GM12878 (cell line): ENCODE measurements around the gene MELTF. TPM values are rescaled to one million over a fixed set of nuclear protein-coding genes. Genes with fewer than 3 reads are reported as not detected.

Source experiments
- ATAC-seq: fragments of 200-7000 bp; cut with Tn5 transposase; 3 replicates; pipeline ENCODE4 v1.9.1; 2020; ENCODE audit warnings: mild to moderate bottlenecking, moderate library complexity
- BruUV-seq: library from RNA; stranded (reverse); fragments of 400-500 nt; replicated peaks from 2 replicates; lab custom pipeline; 2021; lab: Mats Ljungman, UMichigan
- CTCF ChIA-PET: fragments of 300-600 bp; sonication (Branson Sonifier 250); formaldehyde crosslinking; extraction: SDS; loops from one replicate; lab custom pipeline; 2021; ENCODE audit warnings: inconsistent platforms; lab: Yijun Ruan, JAX
- POLR2A ChIA-PET: fragments of 350-600 bp; formaldehyde crosslinking; extraction: SDS; loops from one replicate; lab custom pipeline; 2021; ENCODE audit warnings: inconsistent platforms; lab: Charles Lee
- RAD21 ChIA-PET: fragments of 300-600 bp; sonication (Branson Sonifier 250); formaldehyde crosslinking; loops from one replicate; lab custom pipeline; 2023; ENCODE audit warnings: antibody characterized with exemption; ENCODE audit not compliant: unreplicated experiment; lab: Charles Lee
- SMC1A ChIA-PET: fragments of 300-600 bp; sonication (Branson Sonifier 250); formaldehyde crosslinking; loops from one replicate; lab custom pipeline; 2023; ENCODE audit not compliant: unreplicated experiment, uncharacterized antibody; lab: Charles Lee
- DNase-seq: peaks from one replicate; pipeline ENCODE4 v3.0.0-alpha.2; 2011; ENCODE audit warnings: low read depth, low spot score
- FAIRE-seq: peaks from 3 replicates; lab custom pipeline; 2011; peaks lifted over from hg19 to GRCh38; lab: Jason Lieb, UNC
- H2AFZ ChIP-seq: 2 replicates; pipeline ENCODE4 v1.6.0; 2011; ENCODE audit warnings: low read depth, low read length, control low read depth; ENCODE audit not compliant: control insufficient read depth
- H3K27ac ChIP-seq: 2 replicates; pipeline ENCODE4 v1.5.1; 2011; ENCODE audit warnings: control low read depth; ENCODE audit not compliant: control insufficient read depth, insufficient read depth
- H3K27me3 ChIP-seq, 2 experiments: replicated peaks in 1 of 2; 2 replicates each; pipeline versions ENCODE4 v1.6.0 to v1.6.1; 2011; ENCODE audit warnings: low read length in 1 of 2; ENCODE audit not compliant: control insufficient read depth in 2 of 2, insufficient read depth in 2 of 2
- H3K36me3 ChIP-seq, 2 experiments: 2 replicates each; pipeline ENCODE4 v1.5.1; 2011; ENCODE audit warnings: low read length in 1 of 2; ENCODE audit not compliant: control insufficient read depth in 2 of 2, insufficient read depth in 2 of 2
- H3K4me1 ChIP-seq: 2 replicates; pipeline ENCODE4 v1.6.1; 2011; ENCODE audit warnings: mild to moderate bottlenecking, low read length, moderate library complexity, mixed read lengths; ENCODE audit not compliant: control insufficient read depth, insufficient read depth
- H3K4me2 ChIP-seq: 2 replicates; pipeline ENCODE4 v1.6.0; 2011; ENCODE audit warnings: control low read depth; ENCODE audit not compliant: control insufficient read depth, insufficient read depth
- H3K4me3 ChIP-seq: fragments of 200-600 bp; sonication (generic); 2 replicates; pipeline ENCODE4 v1.5.1; 2016
- H3K79me2 ChIP-seq: 2 replicates; pipeline ENCODE4 v1.6.0; 2011; ENCODE audit warnings: low read length; ENCODE audit not compliant: control insufficient read depth, insufficient read depth
- H3K9ac ChIP-seq: 2 replicates; pipeline ENCODE4 v1.8.0; 2011; ENCODE audit warnings: low read length, control low read depth, mixed read lengths; ENCODE audit not compliant: control insufficient read depth, insufficient read depth
- H3K9me3 ChIP-seq: replicated peaks from 3 replicates; pipeline ENCODE4 v1.5.1; 2011; ENCODE audit warnings: mild to moderate bottlenecking, low read length; ENCODE audit not compliant: control insufficient read depth, insufficient read depth
- H4K20me1 ChIP-seq: 2 replicates; pipeline ENCODE4 v1.6.0; 2011; ENCODE audit not compliant: control insufficient read depth, insufficient read depth
- CEBPB ChIP-seq, 2 experiments: fragments of 150-350 bp in 1 of 2; IDR thresholded peaks; 2 replicates each; pipeline ENCODE4 v1.6.1; 2012 to 2014; ENCODE audit warnings: low read depth in 2 of 2, low read length in 2 of 2, borderline replicate concordance in 1 of 2, inconsistent platforms in 1 of 2
- LARP7 ChIP-seq: fragments of 450-650 bp; IDR thresholded peaks from 2 replicates; pipeline ENCODE4 v1.6.1; 2017; ENCODE audit warnings: mild to moderate bottlenecking
- POLR2A ChIP-seq: IDR thresholded peaks from 2 replicates; pipeline ENCODE4 v1.6.1; 2011; ENCODE audit warnings: low read depth, mild to moderate bottlenecking, low read length
- POLR2AphosphoS2 ChIP-seq: IDR thresholded peaks from 2 replicates; pipeline ENCODE4 v1.6.1; 2011; ENCODE audit warnings: low read depth, mild to moderate bottlenecking, low read length, improper control_type of control experiment, moderate library complexity
- RAD21 ChIP-seq: IDR thresholded peaks from 2 replicates; pipeline ENCODE4 v1.6.1; 2011; ENCODE audit warnings: mild to moderate bottlenecking, low read depth, low read length, moderate library complexity; ENCODE audit not compliant: insufficient read depth
- SIX5 ChIP-seq: IDR thresholded peaks from 2 replicates; pipeline ENCODE4 v1.6.1; 2011; ENCODE audit warnings: mild to moderate bottlenecking, low read depth, low read length, moderate library complexity; ENCODE audit not compliant: severe bottlenecking
- TCF3 ChIP-seq: IDR thresholded peaks from 2 replicates; pipeline ENCODE4 v1.6.1; 2012; ENCODE audit warnings: low read depth, mild to moderate bottlenecking, low read length, borderline replicate concordance; ENCODE audit not compliant: insufficient read depth
- WGBS: methylation state at CpG from one replicate; pipeline ENCODE4 v1.1.6; 2016; ENCODE audit warnings: low lambda C conversion rate; ENCODE audit not compliant: insufficient replicate concordance, insufficient coverage; ENCODE audit errors: missing lambda C conversion rate; 5-methylcytosine and 5-hydroxymethylcytosine counted together
- in situ Hi-C: fragments of 300-500 bp; cut with MboI; formaldehyde crosslinking; loops from 9 replicates; pipeline ENCODE4 v1.14.3; 2018; ENCODE audit warnings: mixed read lengths
- intact Hi-C: fragments of 100-400 bp; cut with micrococcal nuclease; formaldehyde crosslinking; loops from one replicate; pipeline ENCODE4 v1.14.2; 2022; ENCODE audit not compliant: unreplicated experiment
- polyA plus RNA-seq, 11 experiments: library from polyadenylated mRNA; depleted of rRNA in 4 of 11; unstranded in 6 of 11; stranded (reverse) in 5 of 11; fragments of >200 nt; fragmentation: Nextera tagmentation in 4 of 11; fragmentation: Illumina TruSeq in 1 of 11; extraction: Ambion mirVana in 4 of 11; extraction: Trizol in 1 of 11; gene quantifications; 1 replicate in 1 of 11; 2 replicates in 10 of 11; pipeline versions ENCODE4 v1.2.1 to v1.2.3, GENCODE V29; 2011 to 2016; ENCODE audit warnings: inconsistent platforms in 2 of 11, missing spikeins in 2 of 11, low read depth in 1 of 11
- total RNA-seq, 4 experiments: library from RNA; depleted of rRNA in 3 of 4; stranded (reverse); fragments of >200 nt in 3 of 4; fragmentation: Illumina TruSeq in 1 of 4; extraction: Trizol in 1 of 4; gene quantifications; 2 replicates each; pipeline versions ENCODE4 v1.2.1 to v1.2.3, GENCODE V29; 2013 to 2021

MELTF gene
- total and polyA plus RNA-seq, 10 of the 15 experiments (the other 5 are each of a cell fraction or from before 2014, with no cell fraction given): 0.55 to 49.1 (median 11.1) TPM

DNA sequence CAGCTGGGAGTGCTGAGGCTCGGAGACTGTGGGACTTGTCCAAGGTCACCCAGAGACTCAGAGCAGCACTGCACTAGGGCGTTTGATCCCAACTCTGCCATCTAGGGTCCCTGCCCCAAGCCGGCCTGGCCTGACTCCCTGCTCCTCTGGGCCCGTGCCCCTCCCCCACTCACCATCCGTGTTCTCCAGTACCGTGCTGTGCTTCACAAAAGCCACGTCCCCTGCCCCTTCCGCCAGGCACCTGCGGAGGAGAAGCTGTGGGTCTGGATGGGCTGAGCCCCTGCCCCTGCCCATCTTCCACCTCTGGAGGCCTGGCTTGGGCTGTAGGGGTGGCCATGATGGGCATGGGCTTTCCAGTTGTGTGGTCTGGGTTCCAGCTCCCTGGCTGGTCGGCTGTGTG, 8.4 kb downstream of the MELTF start:
- CTCF ChIA-PET: interaction anchor here (1.0 to 2.6 kb wide), 6 partner anchors 8 to 46 kb away, joined by 3 to 12 read pairs (median 4); partner anchors contain the start of gene MELTF
- TF ChIP-seq SIX5 (no peak), POLR2A (peak; percentile 51; the same call in 1 of the 2 replicates), POLR2AphosphoS2 (peak; percentile 65; the same call in 1 of the 2 replicates)
- BruUV-seq: no TSS peak
- RAD21 ChIA-PET: interaction anchor here (1.2 to 1.5 kb wide), 2 partner anchors 9 to 18 kb away, joined by 3 read pairs; partner anchors contain the start of gene MELTF
- no peak overlapping the region for H3K4me2 ChIP-seq
- H3K27ac ChIP-seq: no peak overlapping the region
- H2AFZ ChIP-seq: no peak overlapping the region
- no peaks in the 10 kb centered on the region for H3K9me3 ChIP-seq
- intact Hi-C loops: no loop called here
- FAIRE-seq: no peak
- DNase-seq: no peak
- SMC1A ChIA-PET: interaction anchor here (2.6 kb wide), 1 partner anchor 17 kb away, joined by 17 read pairs; no protein-coding TSS in a partner anchor
- H3K4me3 ChIP-seq: no peak overlapping the region
- 78% methylated on average over 10 of the region's 10 CpGs for WGBS
- peaks cover 22% of the 10 kb centered on the region for H3K4me1 ChIP-seq
- H3K27me3 ChIP-seq: no peaks in the 10 kb centered on the region
- H3K79me2 ChIP-seq: no peaks in the 10 kb centered on the region
- no peak overlapping the region for H3K9ac ChIP-seq
- no peaks in the 10 kb centered on the region for H4K20me1 ChIP-seq
- ATAC-seq: no peak
- POLR2A ChIA-PET: interaction anchor here (4.2 kb wide), 1 partner anchor 16 kb away, joined by 24 read pairs; no protein-coding TSS in a partner anchor
- peaks cover 0 to 9% of the 10 kb centered on the region in 2 experiments; a peak in 2 of 4 replicates for H3K36me3 ChIP-seq
- in situ Hi-C loops: no loop called here

DNA sequence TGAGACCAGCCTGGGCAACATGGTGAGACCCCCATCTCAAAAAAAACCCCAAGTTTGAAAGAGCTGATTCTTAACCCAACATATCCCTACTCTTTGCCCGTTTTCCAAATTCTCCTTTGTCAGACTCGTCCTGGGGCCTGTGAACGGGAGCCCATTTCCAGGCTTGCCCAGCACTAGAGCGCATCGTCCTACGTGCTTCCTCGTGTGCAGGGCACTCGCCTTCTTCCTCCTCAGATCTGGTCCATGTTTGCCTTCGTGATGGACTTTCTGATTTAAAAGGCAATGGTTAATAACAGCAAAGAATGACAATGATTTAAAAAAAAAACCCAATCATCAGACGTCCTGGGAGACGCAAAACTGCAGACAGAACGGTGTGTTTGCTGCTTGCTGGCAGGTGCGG, 10.1 kb downstream of the MELTF start:
- intact Hi-C loops: no loop called here
- POLR2A ChIA-PET: no interaction called here
- SMC1A ChIA-PET: no interaction called here
- Histone ChIP-seq H2AFZ (no peak overlapping the region), H3K9ac (no peak overlapping the region), H3K4me3 (no peak overlapping the region), H4K20me1 (no peaks in the 10 kb centered on the region), H3K36me3 (no peaks in the 10 kb centered on the region; a peak in 1 of 4 replicates), H3K9me3 (no peaks in the 10 kb centered on the region), H3K4me2 (no peak overlapping the region), H3K27me3 (no peaks in the 10 kb centered on the region), H3K79me2 (no peaks in the 10 kb centered on the region), H3K4me1 (peaks cover 22% of the 10 kb centered on the region), H3K27ac (no peak overlapping the region)
- TF ChIP-seq LARP7 (no peak), RAD21 (no peak), TCF3 (no peak), CEBPB (IDR thresholded peaks at IDR 0.05; ENCODE audit: borderline replicate concordance in 1 of 2, low read depth in 2 of 2, low read length in 2 of 2) (no peak)
- RAD21 ChIA-PET: no interaction called here
- WGBS: 92% methylated on average over 13 of the region's 13 CpGs
- no TSS peak for BruUV-seq
- DNase-seq: no peak
- no peak for FAIRE-seq
- CTCF ChIA-PET: interaction anchor here (2.0 kb wide), 1 partner anchor 15 kb away, joined by 5 read pairs; no protein-coding TSS in a partner anchor
- no peak for ATAC-seq
- in situ Hi-C loops: no loop called here
